Smooth muscle cell (in vitro differentiated cells): ENCODE data around the gene HNRNPA3. TPM values are rescaled to one million over a fixed set of nuclear protein-coding genes. Genes with fewer than 3 reads are reported as not detected.

Experiments
- DNase-seq: peaks from one replicate; lab custom pipeline; 2025; ENCODE audit not compliant: unreplicated experiment; lab: John Stamatoyannopoulos, UW
- H2AFZ ChIP-seq: fragments of 200-600 bp; sonication (generic); 2 replicates; pipeline ENCODE4 v1.6.0; 2016; ENCODE audit warnings: antibody characterized with exemption, low read depth, mild to moderate bottlenecking
- H3F3A ChIP-seq: fragments of 200-600 bp; sonication (generic); 2 replicates; pipeline ENCODE4 v1.6.0; 2017; ENCODE audit warnings: antibody characterized with exemption, low read depth
- H3K27ac ChIP-seq: fragments of 200-600 bp; sonication (generic); 2 replicates; pipeline ENCODE4 v1.5.1; 2016; ENCODE audit warnings: low read depth, mild to moderate bottlenecking
- H3K27me3 ChIP-seq: fragments of 200-600 bp; sonication (generic); 2 replicates; pipeline ENCODE4 v1.6.1; 2016; ENCODE audit warnings: low read depth, mild to moderate bottlenecking
- H3K36me3 ChIP-seq: fragments of 200-600 bp; sonication (generic); 2 replicates; pipeline ENCODE4 v1.5.1; 2016; ENCODE audit warnings: low read depth
- H3K4me1 ChIP-seq: fragments of 200-600 bp; sonication (generic); 2 replicates; pipeline ENCODE4 v1.5.1; 2016; ENCODE audit warnings: low read depth
- H3K4me2 ChIP-seq: fragments of 200-600 bp; sonication (generic); 2 replicates; pipeline ENCODE4 v1.6.0; 2016; ENCODE audit warnings: mild to moderate bottlenecking
- H3K4me3 ChIP-seq: fragments of 200-600 bp; sonication (generic); 2 replicates; pipeline ENCODE4 v1.5.1; 2016; ENCODE audit warnings: mild to moderate bottlenecking
- H3K79me2 ChIP-seq: fragments of 200-600 bp; sonication (generic); 2 replicates; pipeline ENCODE4 v1.6.0; 2016; ENCODE audit warnings: low read depth, mild to moderate bottlenecking
- H3K9ac ChIP-seq: fragments of 200-600 bp; sonication (generic); 2 replicates; pipeline ENCODE4 v1.6.0; 2016; ENCODE audit warnings: low read depth
- H3K9me3 ChIP-seq: fragments of 200-600 bp; sonication (generic); replicated peaks from 2 replicates; pipeline ENCODE4 v1.5.1; 2016; ENCODE audit warnings: low read depth
- H4K20me1 ChIP-seq: fragments of 200-600 bp; sonication (generic); 2 replicates; pipeline ENCODE4 v1.6.0; 2016; ENCODE audit warnings: low read depth
- WGBS: methylation state at CpG from one replicate; pipeline ENCODE4 v1.1.7; 2016; ENCODE audit warnings: low lambda C conversion rate; 5-methylcytosine and 5-hydroxymethylcytosine counted together
- polyA plus RNA-seq: library from polyadenylated mRNA; unstranded; fragments of >200 nt; fragmentation: Nextera tagmentation; extraction: Ambion mirVana; gene quantifications from 2 replicates; pipeline ENCODE4 v1.2.1, GENCODE V29; 2016
- total RNA-seq: library from RNA; depleted of rRNA; stranded (reverse); fragments of >200 nt; gene quantifications from 2 replicates; pipeline ENCODE4 v1.2.3, GENCODE V29; 2014
- TF ChIP-seq, protein P1 (sequence below): fragments of 200-600 bp; sonication (generic); IDR thresholded peaks from 2 replicates; pipeline ENCODE4 v1.5.1; 2017; ENCODE audit warnings: borderline replicate concordance, mild to moderate bottlenecking, antibody characterized with exemption; ENCODE audit not compliant: insufficient read depth, poor library complexity, severe bottlenecking

Gene HNRNPA3
- total and polyA plus RNA-seq, 2 experiments from 2014 or later = 40.3 to 55.8 TPM

DNA sequence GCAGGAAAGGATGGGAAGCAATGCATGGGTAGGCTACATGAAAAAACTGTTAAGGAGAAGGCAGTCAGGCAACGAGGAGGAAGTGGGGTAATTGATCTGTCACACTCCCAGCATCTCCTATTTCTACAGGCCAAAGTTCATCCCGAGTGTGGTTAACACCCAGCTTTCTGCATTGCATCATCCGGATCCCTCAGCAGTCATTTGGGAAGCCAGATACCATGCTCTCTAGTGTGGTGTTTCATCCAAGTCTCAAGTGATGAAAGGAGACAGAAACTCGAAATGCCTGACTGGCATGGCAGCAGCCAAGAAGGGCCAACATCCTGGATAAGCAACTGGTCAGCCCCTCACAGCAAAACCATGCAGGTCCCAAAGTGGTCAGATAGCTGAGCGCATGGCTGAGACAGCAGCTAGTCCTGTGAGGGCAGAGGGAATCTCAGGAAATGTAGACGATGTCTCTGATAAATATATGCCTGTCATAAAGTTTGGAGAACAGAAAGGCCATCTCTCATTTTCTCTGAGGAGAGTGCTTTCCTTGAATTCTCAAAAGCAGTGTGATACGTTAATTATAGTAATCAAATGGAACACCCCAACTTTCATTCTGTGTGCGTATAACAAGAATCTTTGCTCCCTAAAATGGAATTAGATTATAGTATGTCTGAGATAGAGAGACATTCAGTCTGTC is 24.8 kb upstream of the HNRNPA3 start:
- H4K20me1 ChIP-seq = no peaks in the 10 kb centered on the region
- H3K27me3 ChIP-seq = no peaks in the 10 kb centered on the region
- DNase-seq = no peak
- H3K27ac ChIP-seq = no peak overlapping the region
- no peaks in the 10 kb centered on the region for H3K9me3 ChIP-seq
- H3K4me2 ChIP-seq = no peak overlapping the region
- WGBS = 54% methylated on average over 8 of the region's 8 CpGs
- TF ChIP-seq, protein P1, sequence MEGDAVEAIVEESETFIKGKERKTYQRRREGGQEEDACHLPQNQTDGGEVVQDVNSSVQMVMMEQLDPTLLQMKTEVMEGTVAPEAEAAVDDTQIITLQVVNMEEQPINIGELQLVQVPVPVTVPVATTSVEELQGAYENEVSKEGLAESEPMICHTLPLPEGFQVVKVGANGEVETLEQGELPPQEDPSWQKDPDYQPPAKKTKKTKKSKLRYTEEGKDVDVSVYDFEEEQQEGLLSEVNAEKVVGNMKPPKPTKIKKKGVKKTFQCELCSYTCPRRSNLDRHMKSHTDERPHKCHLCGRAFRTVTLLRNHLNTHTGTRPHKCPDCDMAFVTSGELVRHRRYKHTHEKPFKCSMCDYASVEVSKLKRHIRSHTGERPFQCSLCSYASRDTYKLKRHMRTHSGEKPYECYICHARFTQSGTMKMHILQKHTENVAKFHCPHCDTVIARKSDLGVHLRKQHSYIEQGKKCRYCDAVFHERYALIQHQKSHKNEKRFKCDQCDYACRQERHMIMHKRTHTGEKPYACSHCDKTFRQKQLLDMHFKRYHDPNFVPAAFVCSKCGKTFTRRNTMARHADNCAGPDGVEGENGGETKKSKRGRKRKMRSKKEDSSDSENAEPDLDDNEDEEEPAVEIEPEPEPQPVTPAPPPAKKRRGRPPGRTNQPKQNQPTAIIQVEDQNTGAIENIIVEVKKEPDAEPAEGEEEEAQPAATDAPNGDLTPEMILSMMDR = no peak
- H2AFZ ChIP-seq = peak overlapping the region; percentile 63
- H3F3A ChIP-seq = no peaks in the 10 kb centered on the region
- H3K4me3 ChIP-seq = no peak overlapping the region
- H3K4me1 ChIP-seq = no peaks in the 10 kb centered on the region
- no peak overlapping the region for H3K9ac ChIP-seq
- H3K36me3 ChIP-seq = no peaks in the 10 kb centered on the region
- no peaks in the 10 kb centered on the region for H3K79me2 ChIP-seq

DNA sequence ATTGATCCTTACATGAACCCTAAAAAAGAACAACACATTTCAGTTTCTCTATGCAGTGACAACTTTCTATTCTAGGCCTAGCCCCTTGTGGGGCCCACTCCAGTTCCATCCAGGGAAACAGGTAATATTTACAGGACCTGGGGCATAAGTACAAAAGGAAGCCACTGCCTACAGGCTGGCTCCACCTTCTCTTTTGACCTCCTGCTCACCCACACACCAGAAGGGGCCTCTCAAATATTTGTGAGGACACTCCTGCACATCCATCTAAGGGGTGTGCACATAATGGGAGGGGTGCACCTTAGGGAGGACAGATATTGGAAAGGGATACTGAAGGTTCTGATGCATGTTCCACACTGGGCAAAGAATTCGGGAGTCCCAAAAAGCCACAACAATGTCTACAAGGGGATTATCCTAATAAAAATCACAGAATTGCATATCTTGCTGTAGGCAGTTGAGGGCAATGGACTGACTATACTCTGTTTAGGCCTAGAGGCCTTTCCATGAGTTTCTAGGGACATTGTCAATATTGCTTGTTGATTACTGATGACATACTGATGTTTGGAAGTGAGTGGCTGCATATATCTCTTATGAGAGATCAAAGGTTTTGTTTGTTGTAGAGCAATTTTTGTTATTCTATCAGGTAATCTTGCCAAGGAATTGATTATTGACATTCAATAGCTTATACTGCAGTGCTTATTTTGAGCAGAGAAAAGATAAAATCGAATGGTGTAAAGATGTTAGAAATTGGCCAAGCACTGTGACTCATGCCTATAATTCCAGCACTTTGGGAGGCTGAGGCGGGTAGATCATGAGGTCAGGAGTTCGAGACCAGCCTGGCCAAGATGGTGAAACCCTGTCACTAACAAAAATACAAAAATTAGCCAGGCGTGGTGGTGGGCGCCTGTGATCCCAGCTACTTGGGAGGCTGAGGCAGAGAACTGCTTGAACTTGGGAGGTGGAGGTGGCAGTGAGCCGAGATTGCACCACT is 23.8 kb upstream of the HNRNPA3 start:
- Histone ChIP-seq H3K9me3 (no peaks in the 10 kb centered on the region), H3K9ac (no peak overlapping the region), H2AFZ (no peak overlapping the region), H3F3A (no peaks in the 10 kb centered on the region), H3K36me3 (no peaks in the 10 kb centered on the region), H3K27me3 (no peaks in the 10 kb centered on the region), H3K4me3 (no peak overlapping the region), H3K27ac (no peak overlapping the region), H3K4me1 (no peaks in the 10 kb centered on the region), H4K20me1 (no peaks in the 10 kb centered on the region), H3K4me2 (no peak overlapping the region), H3K79me2 (no peaks in the 10 kb centered on the region)
- WGBS = 88% methylated on average over 7 of the region's 7 CpGs
- TF ChIP-seq, protein P1 = no peak
- DNase-seq = no peak

DNA sequence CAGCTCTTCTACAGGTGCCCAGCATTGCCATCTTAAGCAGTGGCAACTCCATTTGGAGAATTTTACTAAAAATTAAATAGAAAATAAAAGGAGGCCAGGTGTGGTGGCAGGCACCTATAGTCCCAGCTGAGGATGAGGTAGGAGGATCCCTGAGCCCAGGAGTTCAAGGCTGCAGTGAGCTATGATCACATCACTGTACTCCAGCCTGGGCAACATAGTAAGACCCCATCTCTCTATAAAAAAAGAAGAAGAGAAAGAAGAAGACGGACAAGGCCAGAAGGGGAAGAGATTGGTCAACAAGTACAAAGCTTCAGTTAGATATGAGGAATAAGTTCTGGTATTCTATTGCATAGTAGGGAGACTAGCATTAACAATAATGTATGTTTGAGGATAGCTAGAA is 21.7 kb upstream of the HNRNPA3 start:
- no peaks in the 10 kb centered on the region for H3K27me3 ChIP-seq
- H3K9ac ChIP-seq = no peak overlapping the region
- H4K20me1 ChIP-seq = no peaks in the 10 kb centered on the region
- no peak overlapping the region for H3K4me3 ChIP-seq
- H3F3A ChIP-seq = no peaks in the 10 kb centered on the region
- no peaks in the 10 kb centered on the region for H3K36me3 ChIP-seq
- no peak for DNase-seq
- H3K4me2 ChIP-seq = no peak overlapping the region
- H3K79me2 ChIP-seq = no peaks in the 10 kb centered on the region
- WGBS = 86% methylated on average over 1 of the region's 1 CpG
- no peak overlapping the region for H3K27ac ChIP-seq
- H3K9me3 ChIP-seq = no peaks in the 10 kb centered on the region
- no peaks in the 10 kb centered on the region for H3K4me1 ChIP-seq
- H2AFZ ChIP-seq = no peak overlapping the region
- TF ChIP-seq, protein P1 = no peak
